ENCODE data around the gene ACOT2. TPM values are rescaled to one million over a fixed set of nuclear protein-coding genes. Genes with fewer than 3 reads are reported as not detected.
"Not testable (repeated sequence)": the region's sequence is repeated elsewhere in the genome, so short reads cannot be mapped to it uniquely, and the experiment has no call there.

The ACOT2 gene, protein sequence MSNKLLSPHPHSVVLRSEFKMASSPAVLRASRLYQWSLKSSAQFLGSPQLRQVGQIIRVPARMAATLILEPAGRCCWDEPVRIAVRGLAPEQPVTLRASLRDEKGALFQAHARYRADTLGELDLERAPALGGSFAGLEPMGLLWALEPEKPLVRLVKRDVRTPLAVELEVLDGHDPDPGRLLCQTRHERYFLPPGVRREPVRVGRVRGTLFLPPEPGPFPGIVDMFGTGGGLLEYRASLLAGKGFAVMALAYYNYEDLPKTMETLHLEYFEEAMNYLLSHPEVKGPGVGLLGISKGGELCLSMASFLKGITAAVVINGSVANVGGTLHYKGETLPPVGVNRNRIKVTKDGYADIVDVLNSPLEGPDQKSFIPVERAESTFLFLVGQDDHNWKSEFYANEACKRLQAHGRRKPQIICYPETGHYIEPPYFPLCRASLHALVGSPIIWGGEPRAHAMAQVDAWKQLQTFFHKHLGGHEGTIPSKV
- 49.9 TPM for polyA plus RNA-seq (2013, experiment 1 of 2; ENCODE audit: insufficient read length)
- 52.9 TPM for polyA plus RNA-seq (2013, experiment 2 of 2; ENCODE audit: insufficient read length)

DNA sequence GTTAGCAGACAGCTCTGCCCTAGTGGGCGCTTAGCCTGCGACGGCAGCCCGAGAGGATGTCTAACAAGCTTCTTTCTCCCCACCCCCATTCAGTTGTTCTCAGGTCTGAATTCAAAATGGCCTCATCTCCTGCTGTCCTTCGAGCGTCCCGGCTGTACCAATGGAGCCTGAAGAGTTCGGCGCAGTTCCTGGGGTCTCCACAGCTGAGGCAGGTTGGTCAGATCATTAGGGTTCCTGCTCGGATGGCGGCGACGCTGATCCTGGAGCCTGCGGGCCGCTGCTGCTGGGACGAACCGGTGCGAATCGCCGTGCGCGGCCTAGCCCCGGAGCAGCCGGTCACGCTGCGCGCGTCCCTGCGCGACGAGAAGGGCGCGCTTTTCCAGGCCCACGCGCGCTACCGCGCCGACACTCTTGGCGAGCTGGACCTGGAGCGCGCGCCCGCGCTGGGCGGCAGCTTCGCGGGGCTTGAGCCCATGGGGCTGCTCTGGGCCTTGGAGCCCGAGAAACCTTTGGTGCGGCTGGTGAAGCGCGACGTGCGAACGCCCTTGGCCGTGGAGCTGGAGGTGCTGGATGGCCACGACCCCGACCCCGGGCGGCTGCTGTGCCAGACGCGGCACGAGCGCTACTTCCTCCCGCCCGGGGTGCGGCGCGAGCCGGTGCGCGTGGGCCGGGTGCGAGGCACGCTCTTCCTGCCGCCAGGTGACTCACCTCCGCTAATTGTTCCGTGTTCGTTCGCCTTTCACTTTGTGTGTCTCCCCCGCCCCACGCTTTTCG is at the start of gene ACOT2:
Gene ACOT2 (plus strand): TSS at position 29 of the 774 bp plus-strand sequence. CDS start 28 bp downstream, at position 57.
- DNase-seq = peak; percentile 95

DNA sequence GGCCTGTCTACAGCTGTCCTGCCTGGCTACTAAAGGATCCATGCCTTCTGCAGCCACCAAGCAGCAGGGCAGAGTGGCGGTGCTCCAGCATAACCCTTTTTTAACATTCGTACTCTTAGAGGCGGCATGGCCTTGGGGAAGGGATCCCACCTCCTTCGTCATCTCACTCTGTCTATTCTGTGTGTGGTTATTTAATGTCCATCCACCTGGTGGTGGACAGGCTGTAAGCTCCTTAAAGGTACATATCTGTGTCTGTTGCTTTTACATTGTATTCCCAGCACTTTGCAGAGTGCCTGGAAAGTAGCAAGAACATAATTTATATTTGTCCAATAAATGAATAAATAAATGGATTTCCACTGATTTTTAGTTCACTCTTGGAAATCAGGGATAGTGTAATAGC is 47.8 kb upstream of the ACOT2 start:
- no peak for DNase-seq

DNA sequence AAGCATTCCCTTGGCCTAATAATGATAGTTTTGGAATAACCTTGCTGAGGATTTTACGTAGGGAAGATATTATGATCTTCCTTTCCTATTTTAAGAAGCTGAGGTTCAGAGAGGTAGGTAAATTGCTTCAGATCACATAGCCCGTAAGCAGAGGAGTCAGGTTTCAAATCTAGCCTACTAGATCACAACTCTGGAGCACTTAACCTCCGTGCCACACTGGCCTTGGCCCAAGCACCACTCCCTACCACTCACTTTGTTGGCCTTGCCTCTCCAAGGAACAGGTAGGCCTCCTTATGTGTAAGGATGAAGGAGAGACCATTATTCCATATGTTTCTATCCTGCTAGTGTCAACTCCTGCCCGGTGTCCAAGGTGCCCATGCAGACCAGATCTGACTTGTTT is 44.5 kb upstream of the ACOT2 start:
- no peak for DNase-seq

DNA sequence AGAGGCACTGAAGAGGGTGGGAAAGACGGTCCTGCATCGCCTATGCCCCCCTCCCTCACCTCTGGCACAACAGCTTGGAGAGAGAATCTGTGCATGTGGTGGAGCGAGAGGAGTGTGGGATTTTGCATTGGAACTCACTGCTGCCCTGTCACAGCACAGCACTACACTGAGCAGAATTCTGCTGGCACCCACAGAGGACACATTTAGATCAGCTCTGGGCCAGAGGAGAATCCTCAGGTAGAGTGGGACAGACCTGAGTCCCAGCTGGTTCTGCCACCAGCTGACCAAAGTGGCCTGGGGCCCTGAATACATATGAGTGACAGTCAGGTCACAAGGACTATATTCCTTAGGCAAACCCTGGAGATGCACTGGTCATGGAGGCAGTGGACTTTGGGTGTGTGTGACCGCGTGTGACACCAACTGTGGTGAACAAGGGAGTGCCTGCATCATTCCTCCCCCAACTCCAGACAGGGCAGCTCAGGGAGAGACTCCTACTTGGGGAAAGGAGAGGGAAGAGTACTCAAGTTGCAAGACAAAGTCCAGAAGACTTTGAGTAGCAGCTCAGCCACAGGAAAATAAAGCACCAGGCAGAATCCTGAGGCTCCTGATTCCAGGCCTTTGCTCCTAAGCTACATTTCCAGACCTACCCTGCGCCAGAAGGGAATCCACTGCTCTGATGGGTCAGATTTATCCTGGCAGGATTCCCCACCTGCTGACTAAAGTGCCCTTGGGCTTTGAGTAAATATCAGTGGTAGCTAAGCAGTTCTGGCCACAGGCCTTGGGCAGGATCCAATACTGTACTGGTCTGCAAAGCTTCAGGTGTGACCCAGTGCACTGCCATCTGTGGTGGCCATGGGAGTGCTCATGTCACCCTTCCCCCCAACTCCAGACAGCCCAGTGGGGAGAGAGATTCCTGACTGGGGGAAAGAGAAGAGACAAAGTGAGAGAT is 42.7 kb upstream of the ACOT2 start:
- no peak for DNase-seq

DNA sequence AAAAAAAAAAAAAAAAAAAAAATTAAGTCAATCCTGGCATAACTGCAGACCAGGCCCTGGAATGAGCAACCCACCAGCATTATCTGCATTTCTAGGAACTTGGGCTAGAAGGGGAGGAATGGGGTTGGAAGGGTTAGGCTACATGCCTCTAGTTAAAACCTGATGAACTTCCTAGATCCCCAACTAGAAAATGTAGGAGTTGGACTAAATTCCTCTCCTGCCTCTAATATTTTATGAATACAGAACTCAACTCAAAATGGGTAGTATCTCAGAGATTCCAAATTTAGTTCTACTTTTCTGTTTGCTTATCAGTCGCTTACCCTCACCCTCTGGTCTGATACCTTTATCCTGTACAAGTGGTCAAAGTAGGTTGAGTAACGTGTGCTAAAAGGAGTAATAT is 39.7 kb upstream of the ACOT2 start:
- DNase-seq = not testable (repeated sequence)

DNA sequence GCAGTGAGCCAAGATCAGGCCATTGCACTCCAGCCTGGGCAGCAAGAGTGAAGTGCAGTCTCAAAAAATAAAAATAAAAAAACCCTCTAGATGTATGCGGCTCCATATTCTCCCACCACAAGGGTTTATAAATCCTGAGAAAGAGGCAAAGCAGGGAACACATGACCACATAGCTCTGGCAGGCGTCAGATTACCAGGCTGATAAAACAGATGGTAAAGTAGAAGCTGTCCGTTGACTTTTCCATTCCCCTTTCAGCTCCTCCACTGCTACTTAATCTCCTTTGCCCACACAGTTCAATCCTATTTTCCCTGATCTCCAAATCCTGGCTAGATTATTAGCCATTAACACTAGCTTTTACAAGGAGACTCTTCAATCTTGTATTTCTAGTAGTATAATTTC is 37.0 kb upstream of the ACOT2 start:
- DNase-seq = not testable (repeated sequence)

DNA sequence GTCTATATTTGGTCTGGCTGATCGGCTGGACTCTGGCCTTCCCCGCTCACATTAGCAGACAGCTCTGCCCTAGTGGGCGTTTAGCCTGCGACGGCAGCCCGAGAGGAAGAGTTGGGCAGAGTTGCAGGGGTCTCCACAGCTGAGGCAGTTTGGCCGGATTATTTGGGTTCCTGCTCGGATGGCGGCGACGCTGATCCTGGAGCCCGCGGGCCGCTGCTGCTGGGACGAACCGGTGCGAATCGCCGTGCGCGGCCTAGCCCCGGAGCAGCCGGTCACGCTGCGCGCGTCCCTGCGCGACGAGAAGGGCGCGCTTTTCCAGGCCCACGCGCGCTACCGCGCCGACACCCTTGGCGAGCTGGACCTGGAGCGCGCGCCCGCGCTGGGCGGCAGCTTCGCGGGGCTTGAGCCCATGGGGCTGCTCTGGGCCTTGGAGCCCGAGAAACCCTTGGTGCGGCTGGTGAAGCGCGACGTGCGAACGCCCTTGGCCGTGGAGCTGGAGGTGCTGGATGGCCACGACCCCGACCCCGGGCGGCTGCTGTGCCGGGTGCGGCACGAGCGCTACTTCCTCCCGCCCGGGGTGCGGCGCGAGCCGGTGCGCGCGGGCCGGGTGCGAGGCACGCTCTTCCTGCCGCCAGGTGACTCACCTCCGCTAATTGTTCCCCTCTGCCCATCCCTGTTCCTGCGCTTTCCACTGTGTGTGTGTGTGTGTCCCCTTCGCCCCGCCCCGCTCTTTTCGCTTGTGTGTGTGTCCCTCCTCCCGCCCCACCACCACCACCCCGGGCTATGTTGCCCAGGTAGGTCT is 31.6 kb upstream of the ACOT2 start:
- peak; percentile 38 for DNase-seq

DNA sequence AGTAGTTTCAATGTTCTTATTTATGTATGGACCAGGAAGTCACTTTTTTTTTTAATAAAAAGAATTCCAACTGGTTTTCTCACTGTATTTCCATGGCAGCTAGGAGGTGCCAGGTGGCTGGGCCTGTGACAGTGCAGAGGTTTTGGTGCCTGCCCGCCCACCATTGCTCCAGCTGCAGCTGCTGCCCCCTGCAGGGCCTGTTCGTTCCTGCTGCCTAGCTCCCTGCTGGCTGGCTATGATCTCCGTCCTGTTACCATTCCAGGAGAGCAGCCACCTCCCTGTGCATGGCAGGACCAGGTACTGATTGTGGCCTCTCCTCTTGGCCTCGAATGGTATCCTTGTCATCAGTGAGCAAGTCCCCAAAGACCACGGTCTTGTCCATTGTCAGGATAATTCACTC is 30.0 kb upstream of the ACOT2 start:
- DNase-seq = peak; percentile 30

DNA sequence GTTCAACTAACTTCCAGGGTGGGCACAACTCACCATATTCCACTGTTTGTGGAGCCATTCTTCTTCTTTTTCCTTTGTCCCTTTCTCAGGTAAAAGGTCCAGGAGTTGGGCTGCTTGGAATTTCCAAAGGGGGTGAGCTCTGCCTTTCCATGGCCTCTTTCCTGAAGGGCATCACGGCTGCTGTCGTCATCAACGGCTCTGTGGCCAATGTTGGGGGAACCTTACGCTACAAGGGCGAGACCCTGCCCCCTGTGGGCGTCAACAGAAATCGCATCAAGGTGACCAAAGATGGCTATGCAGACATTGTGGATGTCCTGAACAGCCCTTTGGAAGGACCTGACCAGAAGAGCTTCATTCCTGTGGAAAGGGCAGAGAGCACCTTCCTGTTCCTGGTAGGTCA is 26.1 kb upstream of the ACOT2 start:
- not testable (repeated sequence) for DNase-seq

DNA sequence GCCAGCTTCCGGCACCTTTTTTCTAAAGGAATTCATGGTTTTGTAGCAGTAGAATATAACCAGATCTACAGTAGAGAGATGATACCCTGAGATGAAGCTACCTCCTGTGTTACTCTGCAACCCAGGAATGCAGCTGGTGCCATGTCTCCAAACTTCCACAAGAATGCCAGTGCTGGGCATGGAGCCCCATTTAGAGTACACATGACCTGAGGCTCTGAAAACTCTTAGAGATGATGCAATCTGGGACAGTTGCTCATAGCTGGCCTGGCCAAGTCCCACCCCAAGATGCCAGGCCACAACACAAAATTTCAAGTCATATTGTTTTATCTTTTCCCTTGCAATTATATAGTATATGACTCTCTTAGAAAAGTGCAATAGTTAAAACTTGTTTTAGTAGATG is 23.7 kb upstream of the ACOT2 start:
- DNase-seq = not testable (repeated sequence)

DNA sequence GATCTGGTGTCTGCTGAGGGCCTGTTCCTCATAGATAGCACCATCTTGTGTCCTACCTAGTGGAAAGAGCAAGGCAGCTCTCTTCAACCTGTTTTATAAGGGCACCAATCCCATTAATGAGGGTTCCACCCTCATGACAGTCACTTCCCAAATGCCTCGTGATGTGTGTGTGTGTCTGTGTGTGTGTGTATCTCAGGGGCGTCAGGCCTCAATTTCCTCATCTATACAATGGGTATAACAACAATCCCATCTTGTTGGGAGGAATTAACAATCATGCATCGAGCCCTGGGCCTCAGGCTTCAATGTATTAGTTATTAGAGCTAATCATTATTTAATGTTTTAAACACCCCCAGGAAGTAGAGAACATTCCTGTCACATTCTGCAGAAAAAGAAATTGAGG is 19.9 kb upstream of the ACOT2 start:
- DNase-seq = not testable (repeated sequence)

DNA sequence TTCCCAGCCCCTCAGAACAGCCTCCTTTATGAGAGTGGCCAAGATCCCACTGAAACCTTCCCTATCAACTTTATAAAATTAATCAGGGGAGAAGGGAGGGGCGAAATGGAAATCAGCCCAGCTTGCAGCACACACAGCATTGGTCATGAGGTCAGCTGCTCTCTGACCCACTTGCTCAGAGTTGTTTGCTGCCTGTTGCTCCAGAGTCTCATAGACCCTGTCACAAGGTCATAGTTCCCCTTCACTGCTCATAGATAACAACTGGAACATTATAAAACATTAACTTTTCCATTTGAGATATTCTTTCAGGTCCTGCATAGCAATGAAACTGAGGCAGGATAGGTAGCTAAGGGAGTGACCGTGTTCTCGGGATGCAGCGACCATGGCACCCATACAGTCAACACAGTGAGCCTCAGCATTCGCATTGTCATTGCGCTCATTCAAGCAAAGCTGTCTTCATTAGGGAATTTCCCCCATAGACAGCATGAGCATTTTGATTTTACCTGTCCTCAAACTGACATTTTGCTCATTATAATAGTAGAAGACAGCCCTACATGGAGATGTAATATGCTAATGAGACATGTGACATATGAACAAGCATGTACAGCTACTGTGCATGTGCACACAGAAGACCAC is 19.0 kb upstream of the ACOT2 start:
- not testable (repeated sequence) for DNase-seq

DNA sequence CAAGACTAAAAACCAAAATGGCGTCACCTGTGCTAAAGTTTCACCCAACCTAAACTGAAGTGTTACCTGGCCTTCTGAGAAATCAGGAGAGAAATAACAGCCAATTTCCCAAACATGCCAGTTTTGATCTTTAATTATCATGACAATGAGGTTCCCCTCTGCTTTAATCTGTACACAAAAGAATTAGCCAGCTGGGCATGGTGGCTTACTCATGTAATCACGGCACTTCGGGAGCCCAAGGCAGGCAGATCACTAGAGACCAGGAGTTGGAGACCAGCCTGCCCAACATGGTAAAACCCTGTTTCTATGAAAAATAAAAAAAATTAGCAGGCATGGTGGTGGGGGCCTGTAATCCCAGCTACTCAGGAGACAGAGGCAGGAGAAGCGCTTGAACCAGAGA is 15.2 kb upstream of the ACOT2 start:
- DNase-seq = no peak

DNA sequence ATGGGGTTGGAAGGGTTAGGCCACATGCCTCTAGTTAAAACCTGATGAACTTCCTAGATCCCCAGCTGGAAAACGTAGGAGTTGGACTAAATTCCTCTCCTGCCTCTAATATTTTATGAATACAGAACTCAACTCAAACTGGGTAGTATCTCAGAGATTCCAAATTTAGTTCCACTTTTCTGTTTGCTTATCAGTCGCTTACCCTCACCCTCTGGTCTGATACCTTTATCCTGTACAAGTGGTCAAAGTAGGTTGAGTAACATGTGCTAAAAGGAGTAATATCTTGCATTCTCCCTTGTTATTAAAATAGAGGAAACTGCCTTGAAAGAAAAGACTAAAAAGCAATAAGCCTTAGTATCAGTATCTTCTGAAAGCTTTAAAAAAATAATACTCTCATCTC is 11.8 kb upstream of the ACOT2 start:
- DNase-seq = not testable (repeated sequence)

DNA sequence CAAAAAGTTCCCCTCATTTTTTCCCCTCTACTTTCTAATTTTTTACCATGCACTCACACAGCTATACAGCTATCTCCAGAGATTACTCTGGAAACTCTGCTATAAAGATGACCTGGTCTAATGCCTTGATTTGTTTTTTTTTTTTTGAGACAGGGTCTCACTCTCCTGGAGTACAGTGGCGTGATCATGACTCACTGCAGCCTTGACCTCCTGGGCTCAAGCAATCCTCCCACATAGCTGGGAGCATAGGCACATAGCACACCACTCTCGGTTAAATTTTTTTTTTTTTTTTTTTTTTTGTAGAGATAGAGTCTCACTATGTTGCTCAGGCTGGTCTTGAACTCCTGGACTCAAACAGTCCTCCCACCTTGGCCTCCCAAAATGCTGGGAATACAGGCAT is 10.8 kb upstream of the ACOT2 start:
- DNase-seq = not testable (repeated sequence)

DNA sequence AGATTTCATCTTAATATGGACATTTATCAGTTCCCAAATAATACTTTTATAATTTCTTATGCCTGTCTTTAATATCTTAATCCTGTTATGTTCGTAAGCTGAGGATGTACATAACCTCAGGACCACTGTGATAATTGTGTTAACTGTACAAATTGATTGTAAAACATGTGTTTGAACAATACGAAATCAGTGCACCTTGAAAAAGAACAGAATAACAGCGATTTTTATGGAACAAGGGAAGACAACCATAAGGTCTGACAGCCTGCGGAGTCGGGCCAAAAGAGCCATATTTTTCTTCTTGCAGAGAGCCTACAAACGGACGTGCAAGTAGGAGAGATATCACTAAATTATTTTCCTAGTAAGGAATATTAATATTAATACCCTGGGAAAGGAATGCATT is 6.8 kb upstream of the ACOT2 start:
- DNase-seq = not testable (repeated sequence)

DNA sequence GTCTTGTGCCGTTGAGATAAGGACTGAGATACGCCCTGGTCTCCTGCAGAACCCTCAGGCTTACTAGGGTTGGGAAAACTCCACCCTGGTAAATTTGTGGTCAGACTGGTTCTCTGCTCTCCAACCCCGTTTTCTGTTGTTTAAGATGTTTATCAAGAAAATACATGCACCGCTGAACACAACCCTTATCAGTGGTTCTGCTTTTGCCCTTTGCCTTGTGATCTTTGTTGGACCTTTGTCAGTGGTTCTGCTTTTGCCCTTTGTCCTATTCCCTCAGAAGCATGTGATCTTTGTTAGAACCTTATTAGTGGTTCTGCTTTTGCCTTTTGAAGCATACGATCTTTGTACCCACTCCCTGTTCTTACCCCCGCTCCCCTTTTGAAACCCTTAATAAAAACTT is 6.3 kb upstream of the ACOT2 start:
- not testable (repeated sequence) for DNase-seq

DNA sequence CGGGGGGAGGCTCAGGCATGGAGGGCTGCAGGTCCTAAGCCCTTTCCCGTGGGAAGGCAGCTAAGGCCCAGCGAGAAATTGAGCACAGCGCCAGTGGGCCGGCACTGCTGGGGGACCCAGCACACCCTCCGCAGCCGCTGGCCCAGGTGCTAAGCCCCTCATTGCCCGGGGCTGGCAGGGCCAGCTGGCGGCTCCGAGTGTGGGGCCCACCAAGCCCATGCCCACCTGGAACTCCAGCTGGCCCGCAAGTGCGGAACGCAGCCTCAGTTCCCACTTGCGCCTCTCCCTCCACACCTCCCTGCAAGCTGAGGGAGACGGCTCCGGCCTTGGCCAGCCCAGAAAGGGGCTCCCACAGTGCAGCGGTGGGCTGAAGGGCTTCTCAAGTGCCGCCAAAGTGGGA is 2.6 kb upstream of the ACOT2 start:
- not testable (repeated sequence) for DNase-seq

DNA sequence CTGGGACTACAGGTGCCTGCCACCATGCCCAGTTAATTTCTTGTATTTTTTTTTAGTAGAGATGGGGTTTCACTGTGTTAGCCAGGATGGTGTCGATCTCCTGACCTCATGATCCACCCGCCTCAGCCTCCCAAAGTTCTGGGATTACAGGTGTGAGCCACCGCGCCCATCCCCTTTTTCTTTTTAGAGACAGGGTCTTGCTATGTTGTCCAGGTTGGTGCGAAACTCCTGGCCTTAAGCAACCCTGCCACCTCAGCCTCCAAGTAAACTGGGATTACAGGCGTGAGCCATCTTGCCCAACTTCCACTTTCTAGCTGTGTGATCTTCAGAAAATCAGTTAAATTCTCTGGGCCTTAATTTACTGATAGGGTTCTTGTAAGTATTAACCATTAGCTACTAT is 2.1 kb upstream of the ACOT2 start:
- not testable (repeated sequence) for DNase-seq

DNA sequence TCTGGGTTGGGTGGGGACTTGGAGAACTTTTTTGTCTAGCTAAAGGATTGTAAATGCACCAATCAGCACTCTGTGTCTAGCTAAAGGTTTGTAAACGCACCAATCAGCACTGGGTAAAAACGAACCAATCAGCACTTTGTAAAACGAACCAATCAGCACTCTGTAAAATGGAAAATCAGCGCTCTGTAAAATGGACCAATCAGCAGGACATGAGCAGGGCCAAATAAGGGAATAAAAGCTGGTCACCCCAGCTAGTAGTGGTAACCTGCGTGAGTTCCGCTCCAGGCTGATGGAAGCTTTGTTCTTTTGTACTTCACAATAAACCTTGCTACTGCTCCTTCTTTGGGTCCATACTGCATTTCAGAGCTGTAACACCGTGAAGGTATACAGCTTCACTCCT is 1.7 kb upstream of the ACOT2 start:
- no peak for DNase-seq

Data from fibroblast of skin of scalp (primary cell).